Stimulated activated CD4-positive, alpha-beta T cell treated with anti-CD3 and anti-CD28 coated beads, Interleukin-4, amount 100 ng/mL, for 1 hour (primary cell): ENCODE measurements around the gene MYO1A.

Experiments used
- DNase-seq: peaks from one replicate; pipeline ENCODE4 v3.0.0-alpha.2; 2020

Gene MYO1A

DNA sequence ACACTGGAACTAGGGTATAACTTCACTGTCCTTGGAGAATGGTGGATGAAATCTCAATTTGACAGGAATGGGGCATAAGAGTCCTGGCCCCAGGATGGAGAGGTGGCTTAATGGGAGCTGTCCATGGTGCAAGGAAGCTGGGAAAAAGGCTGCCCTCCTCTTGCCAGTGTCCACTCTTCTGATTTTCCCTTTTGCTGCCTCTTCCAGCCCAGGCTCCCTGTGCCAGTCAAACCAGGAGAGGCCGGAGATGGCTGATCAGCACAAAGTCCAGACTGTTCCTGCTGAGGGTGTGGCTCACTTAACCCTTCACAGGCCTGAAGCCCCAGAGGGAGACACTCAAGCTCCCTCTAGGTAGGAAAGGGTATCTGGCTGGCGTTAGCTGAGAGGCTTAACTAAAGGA is at the start of gene MYO1A:
Gene MYO1A (minus strand): TSS at position 240 of the 400 bp plus-strand sequence. CDS start 1,806 bp downstream, outside the sequence.
- DNase-seq, result no peak

DNA sequence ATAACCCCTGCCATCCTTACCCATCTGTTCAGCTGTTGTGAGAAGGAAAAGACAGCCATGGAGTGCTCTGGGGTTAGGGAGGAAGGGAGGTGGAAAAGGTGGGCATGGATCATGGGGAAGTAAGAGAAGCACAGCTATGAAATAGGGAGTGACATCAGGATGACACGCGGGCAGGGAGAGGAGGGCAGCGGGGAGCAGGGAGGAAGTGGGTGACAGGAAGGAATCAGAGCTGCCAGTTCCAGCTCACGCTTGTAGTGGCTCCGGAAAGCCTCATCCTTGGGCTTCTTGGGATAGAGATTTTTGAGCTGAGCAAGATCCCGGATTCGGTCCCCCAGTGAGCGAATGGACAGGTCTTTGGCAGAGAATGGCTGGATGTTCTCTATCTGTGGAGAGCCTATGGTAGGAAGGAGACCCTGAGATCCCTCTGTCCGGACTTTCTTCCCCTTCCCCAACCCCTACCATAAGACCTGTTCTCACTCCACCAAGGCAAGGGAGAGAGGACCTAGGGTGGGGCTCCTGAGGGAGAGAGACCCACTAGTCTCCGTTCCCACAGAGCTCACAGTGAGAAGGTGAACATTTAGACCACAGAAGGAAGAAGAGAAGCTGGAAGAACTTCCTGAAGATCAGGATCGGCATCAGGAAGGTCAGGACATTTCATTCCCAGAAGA is 49.3 kb upstream of the MYO1A start:
- no peak for DNase-seq

DNA sequence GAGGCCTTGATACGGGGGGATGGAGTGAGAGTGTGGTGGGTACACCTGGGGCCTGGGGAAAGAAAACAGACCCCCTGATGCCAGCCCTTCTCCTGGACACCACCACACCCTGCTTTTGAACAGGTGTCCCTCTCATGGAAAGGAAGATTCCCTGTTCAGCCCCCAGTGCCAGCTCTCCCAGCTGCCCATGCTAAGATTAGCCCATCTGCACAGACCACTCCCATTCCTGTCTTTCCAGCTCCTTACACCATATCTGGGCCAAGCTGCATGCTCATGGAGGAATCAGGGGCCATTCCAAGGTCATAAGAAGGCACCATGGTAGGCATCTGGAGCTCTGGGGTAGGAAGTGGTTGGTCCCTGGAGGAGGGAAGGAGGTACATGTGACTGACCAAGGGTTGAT is 48.6 kb upstream of the MYO1A start:
- no peak for DNase-seq

DNA sequence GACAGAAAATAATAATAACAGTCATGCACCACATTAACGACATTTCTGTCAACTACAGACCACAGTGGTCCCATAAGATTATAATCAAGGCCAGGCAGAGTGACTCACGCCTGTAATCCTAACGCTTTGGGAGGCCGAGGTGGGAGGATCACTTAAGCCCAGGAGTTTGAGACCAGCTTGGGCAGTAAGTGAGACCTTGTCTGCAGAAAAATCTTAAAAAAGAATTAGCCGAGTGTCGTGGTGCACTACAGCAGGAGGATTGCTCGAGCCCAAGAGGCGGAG is 47.6 kb upstream of the MYO1A start:
- DNase-seq, result no peak

DNA sequence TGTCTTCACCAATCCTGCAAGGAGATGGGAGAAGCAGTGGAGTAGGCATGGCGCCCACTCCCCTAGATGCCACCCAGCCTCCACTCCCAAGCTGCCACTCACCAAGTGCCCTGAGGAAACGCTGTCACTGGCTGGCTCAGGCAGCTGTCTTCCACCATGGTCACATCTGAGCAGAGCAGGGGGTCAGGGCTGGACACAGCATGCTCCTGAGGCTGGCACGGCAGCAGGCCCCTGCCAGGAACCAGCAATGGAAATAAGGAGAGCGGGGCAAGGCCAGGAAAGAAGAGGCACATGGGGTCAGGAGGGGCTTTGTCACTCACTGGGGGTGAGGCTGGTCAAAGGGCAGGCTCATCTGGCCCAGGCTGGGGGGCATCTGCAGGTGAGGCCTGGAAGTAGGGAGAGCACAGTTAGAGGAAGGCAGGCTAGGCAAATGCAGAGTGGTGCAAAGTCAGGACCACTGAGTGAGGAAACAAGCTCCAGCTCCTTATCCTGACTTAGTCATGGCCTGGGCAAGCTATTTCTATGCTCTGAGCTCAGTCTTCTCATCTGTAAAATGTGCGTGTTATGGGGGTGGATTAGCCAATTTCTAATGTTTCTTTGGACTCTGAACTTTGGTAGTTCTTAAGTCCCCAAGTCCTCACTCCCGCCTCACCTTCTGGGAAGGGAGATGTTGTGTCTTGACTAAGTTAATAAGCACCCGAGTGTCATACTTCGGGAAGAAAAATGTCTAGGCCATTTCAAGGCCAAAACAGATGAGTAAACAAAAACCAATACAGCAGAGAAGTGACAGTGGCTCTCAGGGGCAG is 47.0 kb upstream of the MYO1A start:
- DNase-seq, result no peak

DNA sequence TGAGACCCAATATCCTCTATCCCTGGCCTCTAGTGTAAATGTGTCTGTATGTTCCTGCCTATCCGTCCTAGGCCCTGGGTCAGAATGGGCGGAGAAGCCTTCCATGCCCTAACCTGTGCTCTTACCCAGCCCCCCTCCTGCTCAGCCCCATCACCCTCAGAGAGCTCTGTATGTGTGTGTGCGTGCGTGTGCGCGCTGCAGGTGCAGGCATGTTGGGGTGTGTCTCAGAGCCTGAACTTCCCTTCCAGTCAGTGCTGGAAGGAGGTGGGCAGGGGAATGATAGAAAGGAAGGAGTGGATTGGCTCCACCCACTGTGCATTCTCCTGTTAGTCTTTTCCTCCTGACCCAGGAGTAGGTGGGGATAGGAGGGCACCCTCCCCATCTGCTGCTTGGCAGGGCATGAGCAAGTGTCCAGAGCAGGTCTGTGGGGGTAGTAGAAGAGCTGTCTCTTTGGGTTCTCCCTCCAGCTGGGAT is 46.2 kb upstream of the MYO1A start:
- DNase-seq, result no peak

DNA sequence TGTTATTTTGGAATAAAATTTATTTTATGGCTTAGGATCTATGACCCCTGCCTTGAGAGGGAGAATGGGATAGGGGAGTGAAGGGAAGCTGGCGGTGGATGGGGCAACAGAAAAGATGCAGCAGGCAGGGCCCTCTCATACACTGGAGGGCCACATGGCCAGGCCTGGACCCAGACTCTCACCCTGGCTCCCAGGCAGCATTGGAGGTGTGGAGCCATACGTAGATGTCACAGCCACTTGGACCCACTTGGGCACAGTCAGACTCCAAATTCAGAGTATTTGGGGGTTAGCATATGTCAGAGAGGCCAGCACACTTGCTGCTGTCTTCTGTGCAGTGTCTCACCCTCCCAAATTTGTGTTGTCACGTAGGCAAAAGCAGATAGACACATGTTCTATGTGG is 45.5 kb upstream of the MYO1A start:
- DNase-seq, result no peak

DNA sequence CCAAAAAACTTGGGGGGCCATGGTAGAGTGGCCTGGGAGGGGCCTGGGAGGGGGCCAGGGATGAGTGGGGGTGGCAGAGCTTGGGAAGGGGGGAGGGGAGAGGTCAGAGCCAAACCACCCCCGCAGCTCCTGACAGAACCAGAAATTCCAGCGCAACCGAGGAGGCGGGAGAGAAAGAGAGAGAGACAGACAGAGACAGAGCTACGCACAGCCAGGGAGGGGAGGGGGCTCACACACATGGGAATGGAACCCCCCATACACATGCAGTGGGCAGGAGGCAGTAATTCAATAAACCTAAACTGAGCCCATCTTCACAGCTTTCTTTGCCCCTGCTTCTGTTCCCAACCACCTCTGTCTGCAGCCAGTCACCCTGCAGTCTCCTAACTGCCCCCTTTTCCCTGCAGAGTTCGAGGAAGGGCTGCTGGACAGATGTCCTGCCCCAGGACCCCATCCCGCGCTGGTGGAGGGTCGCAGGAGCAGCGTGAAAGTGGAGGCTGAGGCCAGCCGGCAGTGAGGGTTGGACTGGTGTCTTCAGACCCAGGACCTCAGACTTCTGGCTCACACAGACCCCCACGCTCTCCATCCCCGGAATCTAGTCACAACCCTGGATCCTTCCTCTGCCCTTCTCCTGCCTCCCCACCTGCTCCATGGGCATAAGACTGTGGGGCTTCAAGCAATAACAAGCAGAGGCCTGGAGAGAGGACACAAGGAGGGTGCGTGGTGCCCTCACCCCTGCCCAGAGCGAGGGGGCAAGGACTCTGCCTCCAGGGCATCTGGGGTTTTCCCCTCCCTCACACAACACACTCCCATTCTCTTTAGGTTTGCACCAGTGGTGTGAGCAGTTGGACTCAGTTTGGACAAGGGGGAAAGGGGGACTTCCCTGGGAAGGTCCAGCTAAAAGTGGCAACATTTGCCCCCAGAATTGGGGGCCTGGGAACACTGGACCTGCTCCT is 44.6 kb upstream of the MYO1A start:
- DNase-seq, result no peak

DNA sequence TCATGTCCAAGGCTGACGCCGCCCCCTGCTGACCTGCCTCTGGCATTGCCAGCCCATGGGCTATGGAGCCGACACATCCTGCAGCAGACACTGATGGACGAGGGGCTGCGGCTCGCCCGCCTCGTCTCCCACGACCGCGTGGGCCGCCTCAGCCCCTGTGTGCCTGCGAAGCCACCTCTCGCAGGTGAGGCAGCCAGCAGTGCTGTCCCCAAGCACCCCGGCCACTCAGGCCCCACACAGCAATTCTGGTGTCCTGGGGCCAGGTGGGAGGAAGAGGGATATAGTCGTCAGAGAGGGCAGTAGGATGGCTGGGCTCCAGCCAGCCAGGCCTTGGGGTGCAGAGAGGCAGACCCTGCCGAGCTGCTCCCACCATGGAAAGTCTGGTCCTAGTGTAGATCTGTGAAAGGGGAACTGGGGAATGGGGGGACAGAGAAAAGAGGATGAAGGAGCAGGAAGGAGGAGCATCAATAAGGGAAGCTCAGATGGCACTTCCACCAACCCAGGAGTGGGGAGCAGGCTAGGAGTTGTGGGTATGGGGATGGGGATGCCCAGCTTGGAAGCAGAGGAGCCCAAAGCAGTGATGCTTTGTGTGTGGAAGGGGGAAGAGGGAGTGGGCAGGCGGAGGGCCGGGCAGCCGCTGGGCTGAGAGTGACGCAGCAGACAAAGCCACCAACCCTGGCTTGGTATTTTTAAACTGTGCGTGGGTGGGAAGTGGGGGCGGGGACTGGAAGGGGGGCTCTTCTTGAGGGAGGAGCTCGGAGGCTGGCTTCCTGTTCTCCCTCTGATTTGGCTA is 43.7 kb upstream of the MYO1A start:
- DNase-seq, result peak; percentile 75

DNA sequence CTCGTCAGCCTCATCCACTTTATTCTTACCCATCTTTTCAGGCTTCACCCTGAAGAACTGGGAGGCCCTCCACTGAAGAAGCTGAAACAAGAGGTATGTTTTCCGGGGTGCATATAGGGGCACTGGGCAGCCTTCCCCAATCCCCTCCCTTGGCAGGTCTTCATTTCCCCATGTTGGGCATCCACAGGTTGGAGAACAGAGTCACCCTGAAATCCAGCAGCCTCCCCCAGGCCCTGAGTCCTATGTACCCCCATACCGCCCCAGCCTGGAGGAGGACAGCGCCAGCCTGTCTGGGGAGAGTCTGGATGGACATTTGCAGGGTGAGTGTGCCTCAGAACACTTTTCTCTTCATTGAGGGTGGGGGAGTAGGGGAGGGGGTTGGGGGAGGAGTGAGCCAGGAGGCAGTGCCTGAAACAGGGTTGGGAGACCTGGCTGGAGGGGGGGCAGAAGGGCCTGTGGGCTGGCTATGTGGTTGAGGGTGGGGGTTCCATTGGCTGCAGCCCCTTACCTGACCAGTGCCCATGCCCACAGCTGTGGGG is 43.0 kb upstream of the MYO1A start:
- no peak for DNase-seq

DNA sequence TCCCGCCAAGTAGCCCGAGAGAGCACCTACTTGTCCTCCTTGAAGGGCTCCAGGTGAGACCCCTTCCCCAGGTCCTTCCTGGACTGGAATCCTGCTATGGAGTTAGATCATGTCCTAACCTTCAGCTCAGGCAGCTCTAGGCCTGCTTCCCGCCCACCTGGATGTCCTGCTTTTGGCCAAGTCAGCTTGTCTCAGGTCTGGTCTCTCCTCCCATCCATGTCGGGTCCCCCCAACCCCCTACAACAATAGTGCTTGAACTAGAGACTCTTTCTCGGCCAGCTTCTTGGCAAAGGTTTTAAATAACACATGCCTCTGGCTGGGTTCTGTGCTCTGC is 42.6 kb upstream of the MYO1A start:
- no peak for DNase-seq

DNA sequence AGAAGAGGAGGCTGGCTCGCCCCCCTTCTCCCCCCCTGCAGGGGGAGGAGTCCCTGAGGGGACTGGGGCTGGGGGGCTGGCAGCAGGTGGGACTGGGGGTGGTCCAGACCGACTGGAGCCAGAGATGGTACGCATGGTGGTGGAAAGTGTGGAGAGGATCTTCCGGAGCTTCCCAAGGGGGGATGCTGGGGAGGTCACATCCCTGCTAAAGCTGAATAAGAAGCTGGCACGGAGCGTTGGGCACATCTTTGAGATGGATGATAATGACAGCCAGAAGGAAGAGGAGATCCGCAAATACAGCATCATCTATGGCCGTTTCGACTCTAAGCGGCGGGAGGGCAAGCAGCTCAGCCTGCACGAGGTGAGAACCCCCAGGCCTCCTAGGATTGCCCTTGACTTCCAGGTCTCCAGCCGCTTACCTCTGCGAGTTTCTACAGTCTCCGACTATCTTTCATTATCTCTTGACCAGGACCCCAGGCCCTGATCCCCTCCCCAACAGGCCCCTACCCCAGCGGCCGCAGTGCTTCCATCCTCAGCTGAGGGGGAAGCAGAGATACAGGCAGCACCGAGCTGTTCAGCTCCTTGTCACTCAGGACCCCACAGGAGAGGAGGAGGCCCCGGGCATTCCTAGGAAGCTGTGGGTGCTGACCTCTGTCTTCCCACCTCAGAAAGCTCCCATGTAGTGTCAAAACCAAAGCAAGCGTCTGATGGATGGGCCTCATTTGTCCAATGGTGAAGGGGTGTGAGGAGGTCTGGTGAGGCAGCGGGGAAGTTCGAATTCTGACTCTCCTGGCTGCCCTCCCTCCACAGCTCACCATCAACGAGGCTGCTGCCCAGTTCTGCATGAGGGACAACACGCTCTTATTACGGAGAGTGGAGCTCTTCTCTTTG is 42.0 kb upstream of the MYO1A start:
- no peak for DNase-seq

DNA sequence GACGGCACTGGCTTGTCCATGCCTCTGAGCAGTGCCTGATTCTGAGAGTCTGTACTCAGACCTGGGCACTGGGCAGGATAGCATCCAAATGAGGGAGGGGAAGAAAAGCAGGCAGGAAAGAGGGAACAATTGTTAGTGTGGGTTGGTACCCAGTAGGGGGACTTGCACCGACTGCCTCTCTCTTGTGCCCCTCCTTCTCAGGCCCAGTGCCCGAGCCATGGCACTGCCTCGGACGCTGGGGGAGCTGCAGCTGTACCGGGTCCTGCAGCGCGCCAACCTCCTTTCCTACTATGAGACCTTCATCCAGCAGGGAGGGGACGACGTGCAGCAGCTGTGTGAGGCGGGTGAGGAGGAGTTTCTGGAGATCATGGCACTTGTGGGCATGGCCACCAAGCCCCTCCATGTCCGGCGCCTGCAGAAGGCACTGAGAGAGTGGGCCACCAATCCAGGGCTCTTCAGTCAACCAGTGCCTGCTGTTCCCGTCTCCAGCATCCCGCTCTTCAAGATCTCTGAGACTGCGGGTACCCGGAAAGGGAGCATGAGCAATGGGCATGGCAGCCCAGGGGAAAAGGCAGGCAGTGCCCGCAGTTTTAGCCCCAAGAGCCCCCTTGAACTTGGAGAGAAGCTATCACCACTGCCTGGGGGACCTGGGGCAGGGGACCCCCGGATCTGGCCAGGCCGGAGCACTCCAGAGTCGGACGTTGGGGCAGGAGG is 41.2 kb upstream of the MYO1A start:
- DNase-seq, result no peak

DNA sequence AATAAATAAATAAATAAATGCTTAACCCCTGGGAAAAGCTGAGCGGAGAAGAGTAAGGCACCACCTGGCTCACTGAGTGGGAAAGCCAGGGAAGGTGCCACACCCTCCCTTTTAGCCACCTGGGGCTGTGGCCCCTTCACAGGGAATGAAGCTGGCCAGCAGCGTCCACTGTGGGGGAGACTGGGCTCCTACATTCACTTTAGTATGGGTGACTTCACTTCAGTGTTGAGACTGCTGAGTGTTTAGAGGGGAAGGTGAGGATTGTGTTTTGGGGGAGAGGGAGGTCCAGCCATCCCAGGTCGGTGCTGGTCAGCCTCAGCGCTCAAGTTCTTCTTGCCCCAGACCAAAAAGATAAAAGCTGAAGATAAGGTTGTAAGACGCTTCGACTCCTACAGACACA is 40.6 kb upstream of the MYO1A start:
- DNase-seq, result no peak

DNA sequence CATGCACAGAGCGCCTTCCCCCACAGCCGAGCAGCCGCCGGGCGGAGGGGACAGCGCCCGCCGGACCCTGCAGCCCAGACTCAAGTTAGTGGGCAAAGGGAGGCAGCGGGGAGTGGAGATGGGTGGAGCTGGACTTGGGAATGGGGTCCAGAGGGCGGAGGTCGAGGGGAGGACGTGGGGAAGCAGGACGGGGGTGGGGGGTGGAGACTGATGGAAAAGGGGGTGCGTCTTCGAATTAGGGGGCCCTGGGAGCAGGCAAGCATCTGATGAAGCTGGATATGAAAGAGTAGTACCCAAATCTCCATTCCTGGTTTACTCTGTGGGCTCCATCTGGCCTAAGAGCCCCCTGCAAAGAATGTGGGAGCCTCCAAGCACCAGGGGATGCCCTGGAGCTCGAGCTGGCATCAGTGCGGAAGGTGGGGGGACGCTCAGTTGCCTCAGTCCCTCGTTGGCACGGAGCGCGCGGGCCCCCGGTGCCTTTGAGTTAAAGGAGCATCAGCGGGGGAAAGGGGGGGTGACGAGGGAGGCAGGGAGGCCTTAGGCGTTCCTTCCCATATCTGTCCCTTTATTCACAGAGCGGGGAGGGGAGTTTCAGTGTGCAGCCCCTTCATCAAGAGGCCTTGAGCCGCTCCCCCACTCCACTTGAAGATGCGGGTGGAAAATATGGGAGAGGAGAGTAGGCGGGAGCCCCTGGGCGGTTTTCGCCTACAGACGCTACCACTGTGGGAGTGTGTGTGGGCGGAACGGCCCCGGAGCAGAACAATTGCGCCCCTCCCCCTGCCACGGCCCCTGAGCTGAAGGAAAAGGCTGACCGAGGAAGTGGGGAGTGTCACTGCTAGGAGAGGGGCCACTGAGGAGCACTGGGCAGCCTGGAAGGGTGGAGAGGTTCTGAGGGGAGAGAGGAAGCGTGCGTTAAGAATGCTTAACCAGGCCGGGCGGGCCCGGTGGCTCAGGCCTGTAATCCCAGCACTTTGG is 39.6 kb upstream of the MYO1A start:
- DNase-seq, result peak; percentile 60

DNA sequence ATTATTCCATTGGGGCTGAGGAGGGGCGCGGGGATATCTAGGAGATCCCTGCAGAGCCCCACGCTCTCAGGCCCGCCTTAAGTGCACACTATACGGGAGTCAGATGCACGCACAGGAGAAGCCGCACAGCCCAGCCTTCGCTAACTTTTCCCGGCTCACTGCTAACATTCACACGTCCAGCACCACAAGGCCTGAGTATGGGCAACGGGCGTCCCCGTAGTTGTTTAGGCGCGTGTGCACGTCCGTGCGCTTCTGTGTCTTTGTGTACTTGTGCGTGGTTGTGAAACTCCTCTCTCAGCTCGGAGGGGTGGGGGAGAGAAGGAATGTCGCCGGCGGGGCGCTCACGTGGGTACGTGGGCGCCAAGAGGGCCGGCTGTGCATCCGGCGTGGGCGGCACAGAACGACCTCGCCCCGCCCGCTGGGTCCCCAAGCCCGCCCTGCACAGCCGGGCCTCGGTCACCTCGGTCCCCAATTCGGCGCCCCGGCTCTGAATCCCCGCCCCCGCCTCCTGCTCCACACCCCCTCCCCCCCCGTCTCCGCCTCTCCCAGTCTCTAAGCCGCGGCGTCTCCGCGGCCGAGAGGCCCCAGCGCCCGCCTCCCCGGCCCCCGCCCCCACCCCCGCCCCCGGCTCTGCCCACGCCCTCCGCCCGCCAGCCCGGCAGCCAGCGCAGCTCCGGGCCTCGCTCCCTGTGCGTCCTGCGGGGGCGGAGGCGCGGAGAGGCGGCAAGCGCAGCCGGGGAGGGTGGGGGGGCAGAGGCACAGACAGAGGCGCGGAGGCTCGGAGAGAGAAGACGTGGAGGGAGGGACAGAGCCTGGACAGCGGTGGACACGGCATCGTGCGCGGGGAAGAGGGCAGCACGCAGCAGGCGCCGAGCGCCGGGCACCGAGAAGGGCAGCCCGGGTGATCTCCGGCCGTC is 38.7 kb upstream of the MYO1A start, which contains the start of gene NAB2:
Gene NAB2 (plus strand): TSS at position 761 of the 917 bp plus-strand sequence. CDS start 158 bp downstream, outside the sequence.
- DNase-seq, result peak; percentile 82

DNA sequence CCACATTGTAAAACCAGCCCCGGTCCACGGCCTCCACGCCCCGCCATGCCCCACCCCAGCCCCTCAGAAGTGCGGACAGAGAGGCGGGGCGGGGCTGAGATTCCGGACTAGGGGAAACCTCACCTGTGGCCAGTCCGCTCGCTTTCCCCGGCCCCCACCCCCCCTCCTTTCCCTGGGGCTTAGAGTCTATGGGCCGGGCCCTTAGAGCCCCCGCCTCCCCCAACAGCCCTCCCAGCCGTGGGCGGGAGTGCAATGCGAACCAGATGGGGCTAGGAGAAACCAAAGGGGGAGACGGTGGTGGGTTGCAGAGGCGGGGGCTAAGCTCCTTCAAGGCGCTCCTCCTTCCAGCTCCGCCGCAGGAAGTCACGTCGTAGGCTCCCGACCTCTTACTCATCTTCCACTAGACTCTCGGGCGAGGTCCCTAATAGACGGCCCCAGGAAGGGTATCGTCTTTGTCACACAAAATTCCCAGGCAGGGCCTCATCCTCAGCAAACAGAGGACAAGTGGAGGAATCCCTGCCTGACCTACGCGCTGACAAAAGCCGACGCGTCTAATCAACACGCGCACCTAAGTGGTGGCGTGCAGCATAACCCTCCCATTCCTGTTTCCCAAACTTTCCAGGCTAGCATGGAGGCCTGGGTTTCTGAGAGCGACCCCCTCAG is 37.9 kb upstream of the MYO1A start:
- DNase-seq, result peak; percentile 81
